Tibial nerve (tissue), 3 donors: ENCODE results near the gene KCNQ1.

Experiments used
- CTCF ChIP-seq, 5 experiments: fragments of 200-600 bp in 3 of 5; fragments of 450-650 bp in 2 of 5; sonication (generic) in 3 of 5; IDR thresholded peaks; one replicate each; pipeline ENCODE4 v1.5.1; 2016 to 2019; ENCODE audit warnings: antibody characterized with exemption in 5 of 5, mild to moderate bottlenecking in 3 of 5, moderate library complexity in 2 of 5
- POLR2A ChIP-seq, 2 donors: fragments of 450-650 bp; IDR thresholded peaks; one replicate each; pipeline ENCODE4 v1.6.1; 2017; ENCODE audit warnings: antibody characterized with exemption in 2 of 2, mild to moderate bottlenecking in 2 of 2, moderate library complexity in 2 of 2

GRCh38 chr11:2507945-2508749 lies 63.3 kb downstream of the KCNQ1 start:
- TF ChIP-seq CTCF (IDR thresholded peaks at IDR 0.05) (no peak), POLR2A (IDR thresholded peaks at IDR 0.05) (no peak)
